GM18505 (cell line): ENCODE results near the gene CRIM1.

ENCODE experiments used
- ATAC-seq: cut with Tn5 transposase; IDR thresholded peaks from one replicate; pipeline ENCODE4 v1.9.1; 2021; ENCODE audit not compliant: unreplicated experiment
- POLR2A ChIP-seq: IDR thresholded peaks from 4 replicates; pipeline ENCODE4 v1.6.1; 2011; ENCODE audit warnings: borderline replicate concordance; ENCODE audit not compliant: insufficient read depth, insufficient read length; ENCODE audit errors: extremely low read depth

CRIM1 gene

DNA sequence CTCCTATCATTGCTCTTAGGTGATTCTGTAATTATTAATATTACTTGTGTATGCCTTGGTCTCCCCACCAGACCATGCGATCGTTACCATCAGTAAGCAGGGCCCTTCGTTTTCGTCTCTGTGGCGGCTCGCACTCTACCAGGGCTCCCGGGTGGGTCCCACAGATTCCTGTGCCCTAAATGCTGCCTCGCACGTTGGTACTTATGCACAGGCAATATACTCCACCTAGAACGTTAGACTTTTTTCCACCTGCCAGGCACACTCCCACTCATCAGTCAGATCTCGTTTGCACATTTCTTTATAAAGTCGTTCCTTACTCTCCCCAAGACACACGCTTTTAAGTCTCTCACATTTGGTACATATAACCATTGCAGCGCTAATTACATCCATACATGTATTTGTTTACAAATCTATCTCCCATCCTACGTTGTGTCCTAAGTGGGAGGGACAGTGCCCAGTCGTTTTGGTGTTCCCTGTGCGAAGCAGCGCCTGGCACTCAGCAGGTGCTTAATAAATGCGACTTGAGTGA is 241.5 kb downstream of the CRIM1 start:
- no peak for ATAC-seq
- TF ChIP-seq POLR2A: no peak

- peak; percentile 71 for TF ChIP-seq POLR2A
- peak; percentile 99 for ATAC-seq
Measured at GRCh38 chr2:36597532-36598377, 242.2 kb downstream of the CRIM1 start, which contains the start of gene FEZ2. FEZ2 (minus strand) TSS chr2:36598168; CDS start chr2:36598142, 26 bp downstream.
